Pancreas (tissue), 10 donors: ENCODE data around the gene IL21R. TPM values are rescaled to one million over a fixed set of nuclear protein-coding genes. Genes with fewer than 3 reads are reported as not detected.

Experiments used
- ATAC-seq, 4 donors: fragments of 200-7000 bp; cut with Tn5 transposase; one replicate each; pipeline versions ENCODE4 v1.8.0 to v1.9.1; 2020; ENCODE audit warnings: mild to moderate bottlenecking in 4 of 4, moderate library complexity in 4 of 4
- DNase-seq, 6 donors: peaks; one replicate each; pipeline ENCODE4 v3.0.0-alpha.2; 2020
- FAIRE-seq: peaks from 2 replicates; lab custom pipeline; 2012; peaks lifted over from hg19 to GRCh38; lab: Jason Lieb, UNC
- H3K27ac ChIP-seq, 4 donors: fragments of 200-600 bp; sonication (generic); 1 replicate in 3 of 4; 2 replicates in 1 of 4; pipeline versions ENCODE4 v1.5.0 to v1.8.0; 2020
- H3K27me3 ChIP-seq, 4 donors: fragments of 200-600 bp; one replicate each; pipeline ENCODE4 v1.8.0; 2021
- H3K36me3 ChIP-seq, 3 donors: fragments of 200-600 bp; sonication (generic) in 1 of 3; one replicate each; pipeline versions ENCODE4 v1.5.0 to v1.8.0; 2020 to 2021
- H3K4me1 ChIP-seq, 3 donors: fragments of 200-600 bp; one replicate each; pipeline ENCODE4 v1.8.0; 2021
- H3K4me3 ChIP-seq, 4 donors: fragments of 200-600 bp; sonication (generic) in 2 of 4; one replicate each; pipeline versions ENCODE4 v1.5.0 to v1.8.0; 2020 to 2021
- H3K9me3 ChIP-seq, 4 donors: fragments of 200-600 bp; one replicate each; pipeline ENCODE4 v1.8.0; 2021
- WGBS, 2 donors: extraction: QIAGEN DNeasy Blood & Tissue Kit; methylation state at CpG; one replicate each; pipeline ENCODE4 v1.1.7; 2013; 5-methylcytosine and 5-hydroxymethylcytosine counted together
- intact Hi-C, 3 donors: fragments of 100-400 bp; cut with DNase I; formaldehyde crosslinking; loops; one replicate each; pipeline versions ENCODE4 v1.11.1 to v1.14.2; 2022
- polyA plus RNA-seq, 2 donors: library from polyadenylated mRNA; stranded (reverse); fragments of 200-250 nt; gene quantifications; one replicate each; pipeline ENCODE4 v1.2.3, GENCODE V29; 2013
- total RNA-seq, 6 donors: library from RNA; stranded (reverse); fragmentation: NEBNext Ultra II Directional in 4 of 6; extraction: Animal tissue kit (Norgen Biotek cat#: 25700) in 4 of 6; gene quantifications; one replicate each; pipeline versions ENCODE4 v1.2.1 to v1.2.4, GENCODE V29; 2021 to 2023
- TF ChIP-seq, protein P1 (sequence below), 4 donors: fragments of 200-600 bp; sonication (generic) in 3 of 4; IDR thresholded peaks; one replicate each; pipeline versions ENCODE4 v1.5.0 to v1.8.0; 2021; ENCODE audit warnings: antibody characterized with exemption in 4 of 4
- donor health status: healthy with polysubstance abuse.
- donor health status: DM: no; HTN: no; CAD: no; lungs with moderate emphysema.
- donor health status: DM: no; HTN: no; CAD: no.
- donor health status: control.
- donor health status: control.
- donor health status: Bipolar disorder and iron deficiency.
- donor health status: DM: yes; HTN: yes; CAD: no.
- donor health status: DM: no; HTN: no; CAD: no.
- donor health status: DM: no; HTN: no; CAD: no.
- donor health status: DM: yes; HTN: yes; CAD: no.

Gene IL21R
- total and polyA plus RNA-seq, 8 donors: 0.08 to 0.79 (median 0.31) TPM; not detected in 2

DNA sequence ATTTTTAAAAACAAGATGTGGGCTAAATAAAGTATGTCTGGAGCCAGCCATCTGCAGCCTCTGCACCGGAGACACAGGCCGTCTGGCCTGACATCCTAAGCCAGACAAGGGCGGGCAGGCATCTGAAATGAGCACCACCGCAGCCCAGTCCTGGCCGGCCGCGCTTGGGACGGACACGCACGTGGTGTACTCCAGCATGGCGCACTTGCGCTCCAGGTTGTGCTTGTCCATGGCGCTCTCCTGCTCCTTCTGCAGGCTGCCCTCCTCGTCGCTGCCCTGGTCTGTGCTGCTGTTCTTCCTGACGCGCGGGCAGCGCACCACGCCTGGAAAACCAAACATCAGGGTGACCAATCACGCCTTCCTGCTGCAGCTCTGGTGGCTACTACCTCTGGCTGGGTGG is 87.4 kb downstream of the IL21R start:
- intact Hi-C loops: no loop called here
- Histone ChIP-seq H3K9me3 (no peaks in the 10 kb centered on the region), H3K27ac (no peak overlapping the region), H3K4me3 (no peak overlapping the region), H3K36me3 (peaks cover 5 to 83% (median 66%) of the 10 kb centered on the region in 3 donors), H3K27me3 (no peaks in the 10 kb centered on the region), H3K4me1 (no peaks in the 10 kb centered on the region)
- TF ChIP-seq, protein P1, sequence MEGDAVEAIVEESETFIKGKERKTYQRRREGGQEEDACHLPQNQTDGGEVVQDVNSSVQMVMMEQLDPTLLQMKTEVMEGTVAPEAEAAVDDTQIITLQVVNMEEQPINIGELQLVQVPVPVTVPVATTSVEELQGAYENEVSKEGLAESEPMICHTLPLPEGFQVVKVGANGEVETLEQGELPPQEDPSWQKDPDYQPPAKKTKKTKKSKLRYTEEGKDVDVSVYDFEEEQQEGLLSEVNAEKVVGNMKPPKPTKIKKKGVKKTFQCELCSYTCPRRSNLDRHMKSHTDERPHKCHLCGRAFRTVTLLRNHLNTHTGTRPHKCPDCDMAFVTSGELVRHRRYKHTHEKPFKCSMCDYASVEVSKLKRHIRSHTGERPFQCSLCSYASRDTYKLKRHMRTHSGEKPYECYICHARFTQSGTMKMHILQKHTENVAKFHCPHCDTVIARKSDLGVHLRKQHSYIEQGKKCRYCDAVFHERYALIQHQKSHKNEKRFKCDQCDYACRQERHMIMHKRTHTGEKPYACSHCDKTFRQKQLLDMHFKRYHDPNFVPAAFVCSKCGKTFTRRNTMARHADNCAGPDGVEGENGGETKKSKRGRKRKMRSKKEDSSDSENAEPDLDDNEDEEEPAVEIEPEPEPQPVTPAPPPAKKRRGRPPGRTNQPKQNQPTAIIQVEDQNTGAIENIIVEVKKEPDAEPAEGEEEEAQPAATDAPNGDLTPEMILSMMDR (IDR thresholded peaks at IDR 0.05): no peak
- FAIRE-seq: no peak
- 96 to 98% methylated on average over 21 of the region's 21 CpGs for WGBS, 2 donors
- ATAC-seq: no peak
- DNase-seq: no peak

DNA sequence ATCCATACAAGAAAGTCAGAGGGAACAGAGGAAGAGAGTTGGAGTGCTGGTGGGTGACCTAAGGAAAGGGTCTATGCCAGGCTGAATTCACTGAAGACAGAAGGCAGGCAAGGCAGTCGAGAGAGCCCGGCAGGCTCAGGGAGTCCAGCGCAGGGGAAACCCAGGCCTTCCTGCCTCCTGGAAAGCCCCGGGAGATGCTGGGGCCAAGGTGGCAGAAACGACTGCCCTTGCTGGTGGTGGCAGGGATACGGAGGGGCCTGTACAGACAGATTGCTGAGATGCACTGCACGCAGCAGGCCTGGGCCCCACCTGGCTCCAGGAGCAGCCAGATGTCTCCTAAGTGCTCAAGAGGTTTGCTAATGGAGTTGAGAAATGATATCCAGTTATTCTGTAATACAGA is 87.9 kb downstream of the IL21R start:
- no peak for FAIRE-seq
- intact Hi-C loops: no loop called here
- no peak overlapping the region for H3K4me3 ChIP-seq
- TF ChIP-seq, protein P1 (IDR thresholded peaks at IDR 0.05): no peak
- no peaks in the 10 kb centered on the region for H3K4me1 ChIP-seq
- H3K27me3 ChIP-seq: no peaks in the 10 kb centered on the region
- DNase-seq: no peak
- H3K36me3 ChIP-seq: peaks cover 5 to 83% (median 63%) of the 10 kb centered on the region in 3 donors
- H3K27ac ChIP-seq: no peak overlapping the region
- no peak for ATAC-seq
- WGBS, 2 donors: 91 to 92% methylated on average over 7 of the region's 7 CpGs
- H3K9me3 ChIP-seq: no peaks in the 10 kb centered on the region

DNA sequence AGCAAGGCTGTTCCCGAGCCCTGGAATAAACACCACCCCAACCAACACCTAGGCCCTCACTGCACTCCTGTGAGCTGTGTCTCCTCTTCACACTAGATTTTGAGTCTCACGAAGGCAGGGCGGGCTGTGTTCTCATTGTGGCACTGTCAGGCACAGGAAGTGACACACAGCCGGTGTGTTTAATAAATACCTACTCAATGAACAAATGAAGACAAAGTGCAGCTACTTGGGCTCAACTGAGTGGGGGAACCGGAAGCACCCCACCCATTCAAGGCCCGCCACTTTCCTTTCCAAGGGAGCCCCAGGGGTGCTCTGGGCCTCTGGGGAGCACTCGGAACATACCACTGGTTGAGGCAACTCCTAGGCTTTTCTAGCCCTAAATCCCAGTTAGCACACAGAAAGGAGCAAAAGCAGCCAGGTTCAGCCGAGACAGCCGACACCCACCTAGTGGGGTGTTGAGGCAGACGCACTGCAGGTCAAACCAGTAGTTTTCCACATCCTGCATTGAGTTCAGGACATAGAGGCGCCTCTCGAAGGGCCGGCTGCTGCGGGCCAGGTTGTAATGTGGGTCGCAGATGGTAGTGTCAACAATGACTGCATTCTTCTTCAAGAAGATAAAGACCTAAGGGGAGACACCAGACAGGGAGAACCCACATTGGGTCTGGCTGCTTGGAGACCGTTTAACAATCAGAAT is 90.1 kb downstream of the IL21R start:
- Histone ChIP-seq H3K4me3 (no peak overlapping the region), H3K36me3 (peaks cover 0 to 84% (median 55%) of the 10 kb centered on the region in 3 donors), H3K27ac (no peak overlapping the region), H3K27me3 (no peaks in the 10 kb centered on the region), H3K4me1 (no peaks in the 10 kb centered on the region), H3K9me3 (no peaks in the 10 kb centered on the region)
- WGBS, 2 donors: 86% methylated on average over 16 of the region's 16 CpGs
- intact Hi-C loops: no loop called here
- DNase-seq: no peak
- no peak for ATAC-seq
- no peak for FAIRE-seq
- TF ChIP-seq, protein P1 (IDR thresholded peaks at IDR 0.05): no peak

DNA sequence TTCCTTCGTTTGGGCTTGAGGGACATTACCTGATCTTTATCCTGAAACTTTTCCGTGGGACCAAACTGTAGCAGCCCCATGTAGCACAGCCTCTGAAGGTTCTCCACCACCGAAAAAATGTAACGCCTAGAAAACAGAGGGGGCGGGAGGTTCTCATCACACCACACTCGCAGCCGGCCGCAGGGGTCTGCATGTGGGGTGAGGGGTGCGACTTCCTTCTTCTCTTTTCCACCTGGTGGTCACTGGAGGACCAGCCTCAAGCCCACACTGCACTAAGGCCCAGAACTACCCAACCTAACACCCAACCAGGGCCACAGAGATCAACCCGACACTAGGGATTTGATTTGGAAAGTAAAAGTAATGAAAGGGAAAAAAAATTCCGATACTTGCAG is 90.6 kb downstream of the IL21R start:
- H3K36me3 ChIP-seq: peaks cover 0 to 84% (median 58%) of the 10 kb centered on the region in 3 donors
- H3K9me3 ChIP-seq: no peaks in the 10 kb centered on the region
- no peak overlapping the region for H3K4me3 ChIP-seq
- ATAC-seq: no peak
- TF ChIP-seq, protein P1 (IDR thresholded peaks at IDR 0.05): no peak
- H3K27me3 ChIP-seq: no peaks in the 10 kb centered on the region
- FAIRE-seq: no peak
- H3K27ac ChIP-seq: no peak overlapping the region
- H3K4me1 ChIP-seq: no peaks in the 10 kb centered on the region
- intact Hi-C loops: no loop called here
- WGBS, 2 donors: 90% methylated on average over 11 of the region's 11 CpGs
- DNase-seq: no peak

DNA sequence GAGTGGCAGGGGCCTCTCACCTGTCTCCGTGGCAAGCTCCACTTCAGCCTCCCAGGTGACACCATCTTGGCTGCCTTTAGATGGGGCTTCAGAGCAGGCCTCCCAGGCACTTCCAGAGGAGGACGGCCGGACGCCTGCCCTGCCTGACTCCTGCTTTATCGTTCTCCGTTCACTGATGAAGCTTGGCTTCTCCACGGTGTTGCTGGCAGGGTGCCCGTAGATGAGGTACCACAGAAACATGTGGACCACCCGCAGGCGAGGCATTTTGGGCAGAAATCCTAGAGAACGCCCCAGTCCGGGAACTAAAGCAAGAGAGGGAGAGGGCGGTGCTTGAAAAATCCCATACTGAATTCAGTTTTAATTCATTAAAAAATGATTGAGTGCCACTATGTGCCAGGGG is 93.2 kb downstream of the IL21R start:
- DNase-seq (no peak), ATAC-seq (no peak), FAIRE-seq (no peak)
- Histone ChIP-seq H3K27ac (no peak overlapping the region), H3K36me3 (peaks cover 5 to 86% (median 44%) of the 10 kb centered on the region in 3 donors), H3K27me3 (no peaks in the 10 kb centered on the region), H3K4me1 (no peaks in the 10 kb centered on the region), H3K9me3 (no peaks in the 10 kb centered on the region), H3K4me3 (no peak overlapping the region)
- intact Hi-C loops: no loop called here
- 90 to 92% methylated on average over 13 of the region's 13 CpGs for WGBS, 2 donors
- TF ChIP-seq, protein P1 (IDR thresholded peaks at IDR 0.05): no peak
